ENCODE results near the gene CAMSAP1.
"Not testable (repeated sequence)": the region's sequence is repeated elsewhere in the genome, so short reads cannot be mapped to it uniquely, and the experiment has no call there.

The CAMSAP1 gene

DNA sequence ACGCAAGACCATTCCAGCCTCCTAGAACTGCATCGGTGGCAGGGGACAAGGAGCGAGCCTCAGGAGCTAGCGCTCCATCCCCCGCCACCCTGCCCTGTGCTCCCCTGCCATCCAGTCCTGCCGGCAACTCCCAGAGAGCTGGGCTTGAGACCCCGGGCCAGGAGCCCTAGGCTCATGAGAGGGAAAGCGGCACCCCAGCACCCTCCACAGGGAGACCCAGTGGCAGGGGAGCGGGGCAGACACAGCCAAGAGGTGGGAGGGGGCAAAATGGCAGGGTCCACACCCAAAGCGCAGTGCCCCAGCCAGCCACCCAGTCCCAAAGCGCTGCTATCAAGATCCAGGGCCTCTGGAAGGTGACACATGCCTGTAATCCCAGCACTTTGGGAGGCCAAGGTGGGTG is 41.1 kb upstream of the CAMSAP1 start (continued):
- TF ChIP-seq, protein P1, sequence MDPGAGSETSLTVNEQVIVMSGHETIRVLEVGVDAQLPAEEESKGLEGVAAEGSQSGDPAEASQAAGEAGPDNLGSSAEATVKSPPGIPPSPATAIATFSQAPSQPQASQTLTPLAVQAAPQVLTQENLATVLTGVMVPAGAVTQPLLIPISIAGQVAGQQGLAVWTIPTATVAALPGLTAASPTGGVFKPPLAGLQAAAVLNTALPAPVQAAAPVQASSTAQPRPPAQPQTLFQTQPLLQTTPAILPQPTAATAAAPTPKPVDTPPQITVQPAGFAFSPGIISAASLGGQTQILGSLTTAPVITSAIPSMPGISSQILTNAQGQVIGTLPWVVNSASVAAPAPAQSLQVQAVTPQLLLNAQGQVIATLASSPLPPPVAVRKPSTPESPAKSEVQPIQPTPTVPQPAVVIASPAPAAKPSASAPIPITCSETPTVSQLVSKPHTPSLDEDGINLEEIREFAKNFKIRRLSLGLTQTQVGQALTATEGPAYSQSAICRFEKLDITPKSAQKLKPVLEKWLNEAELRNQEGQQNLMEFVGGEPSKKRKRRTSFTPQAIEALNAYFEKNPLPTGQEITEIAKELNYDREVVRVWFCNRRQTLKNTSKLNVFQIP (CRISPR knock-in tag; IDR thresholded peaks at IDR 0.05; ENCODE audit: borderline replicate concordance, low read depth), result no peak
- TF ChIP-seq ZNF70 (CRISPR knock-in tag; IDR thresholded peaks at IDR 0.05), result no peak

DNA sequence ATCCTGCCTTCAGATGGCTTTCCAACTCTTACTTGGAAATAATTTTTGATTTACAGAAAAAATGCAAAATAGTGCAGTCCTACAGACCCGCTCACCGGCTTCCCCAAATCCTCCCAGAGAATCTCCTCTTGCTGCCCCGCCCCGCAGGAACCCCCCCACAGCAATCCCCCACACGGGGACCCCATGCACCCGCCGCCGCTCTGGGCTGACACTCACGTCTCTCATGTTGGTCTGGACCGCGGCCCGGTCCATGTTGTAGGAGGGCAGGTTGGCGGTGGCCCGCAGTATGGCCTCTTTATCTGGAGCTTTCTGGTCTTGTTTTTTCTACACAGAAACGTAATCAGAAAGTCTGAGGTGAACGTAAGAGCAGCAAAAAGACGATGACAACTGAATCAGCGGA is 40.2 kb upstream of the CAMSAP1 start:
- ATAC-seq, result no peak
- no peak for TF ChIP-seq ZNF565 (CRISPR knock-in tag; conservative IDR thresholded peaks at IDR 0.05; ENCODE audit: low read depth)
- no peak for TF ChIP-seq CSDC2 (CRISPR knock-in tag; IDR thresholded peaks at IDR 0.05)
- TF ChIP-seq ZFP3 (CRISPR knock-in tag; IDR thresholded peaks at IDR 0.05), result no peak
- no peak for TF ChIP-seq ZFP30 (CRISPR knock-in tag; IDR thresholded peaks at IDR 0.05)
- TF ChIP-seq, protein P2, sequence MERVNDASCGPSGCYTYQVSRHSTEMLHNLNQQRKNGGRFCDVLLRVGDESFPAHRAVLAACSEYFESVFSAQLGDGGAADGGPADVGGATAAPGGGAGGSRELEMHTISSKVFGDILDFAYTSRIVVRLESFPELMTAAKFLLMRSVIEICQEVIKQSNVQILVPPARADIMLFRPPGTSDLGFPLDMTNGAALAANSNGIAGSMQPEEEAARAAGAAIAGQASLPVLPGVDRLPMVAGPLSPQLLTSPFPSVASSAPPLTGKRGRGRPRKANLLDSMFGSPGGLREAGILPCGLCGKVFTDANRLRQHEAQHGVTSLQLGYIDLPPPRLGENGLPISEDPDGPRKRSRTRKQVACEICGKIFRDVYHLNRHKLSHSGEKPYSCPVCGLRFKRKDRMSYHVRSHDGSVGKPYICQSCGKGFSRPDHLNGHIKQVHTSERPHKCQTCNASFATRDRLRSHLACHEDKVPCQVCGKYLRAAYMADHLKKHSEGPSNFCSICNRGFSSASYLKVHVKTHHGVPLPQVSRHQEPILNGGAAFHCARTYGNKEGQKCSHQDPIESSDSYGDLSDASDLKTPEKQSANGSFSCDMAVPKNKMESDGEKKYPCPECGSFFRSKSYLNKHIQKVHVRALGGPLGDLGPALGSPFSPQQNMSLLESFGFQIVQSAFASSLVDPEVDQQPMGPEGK (CRISPR knock-in tag; IDR thresholded peaks at IDR 0.05; ENCODE audit: borderline replicate concordance), result no peak
- TF ChIP-seq OSR1 (CRISPR knock-in tag; IDR thresholded peaks at IDR 0.05), result no peak
- TF ChIP-seq, protein P3, sequence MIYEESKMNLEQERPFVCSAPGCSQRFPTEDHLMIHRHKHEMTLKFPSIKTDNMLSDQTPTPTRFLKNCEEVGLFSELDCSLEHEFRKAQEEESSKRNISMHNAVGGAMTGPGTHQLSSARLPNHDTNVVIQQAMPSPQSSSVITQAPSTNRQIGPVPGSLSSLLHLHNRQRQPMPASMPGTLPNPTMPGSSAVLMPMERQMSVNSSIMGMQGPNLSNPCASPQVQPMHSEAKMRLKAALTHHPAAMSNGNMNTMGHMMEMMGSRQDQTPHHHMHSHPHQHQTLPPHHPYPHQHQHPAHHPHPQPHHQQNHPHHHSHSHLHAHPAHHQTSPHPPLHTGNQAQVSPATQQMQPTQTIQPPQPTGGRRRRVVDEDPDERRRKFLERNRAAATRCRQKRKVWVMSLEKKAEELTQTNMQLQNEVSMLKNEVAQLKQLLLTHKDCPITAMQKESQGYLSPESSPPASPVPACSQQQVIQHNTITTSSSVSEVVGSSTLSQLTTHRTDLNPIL (CRISPR knock-in tag; IDR thresholded peaks at IDR 0.05; ENCODE audit: low read depth), result no peak

DNA sequence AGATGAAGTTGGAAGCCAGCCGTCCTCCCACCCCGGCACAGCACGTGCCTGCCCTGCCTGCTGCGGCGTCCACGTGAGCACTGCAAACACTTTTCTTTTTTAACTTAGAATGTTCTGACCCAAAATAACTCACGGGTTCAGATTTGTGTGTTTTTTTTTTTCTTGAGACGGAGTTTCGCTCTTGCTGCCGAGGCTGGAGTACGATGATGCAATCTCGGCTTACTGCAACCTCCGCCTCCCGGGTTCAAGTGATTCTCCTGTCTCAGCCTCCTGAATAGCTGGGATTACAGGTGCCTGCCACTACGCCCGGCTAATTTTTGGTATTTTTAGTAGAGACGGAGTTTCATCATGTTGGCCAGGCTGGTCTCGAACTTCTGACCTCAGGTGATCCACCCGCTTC is 39.8 kb upstream of the CAMSAP1 start:
- not testable (repeated sequence) for ATAC-seq

DNA sequence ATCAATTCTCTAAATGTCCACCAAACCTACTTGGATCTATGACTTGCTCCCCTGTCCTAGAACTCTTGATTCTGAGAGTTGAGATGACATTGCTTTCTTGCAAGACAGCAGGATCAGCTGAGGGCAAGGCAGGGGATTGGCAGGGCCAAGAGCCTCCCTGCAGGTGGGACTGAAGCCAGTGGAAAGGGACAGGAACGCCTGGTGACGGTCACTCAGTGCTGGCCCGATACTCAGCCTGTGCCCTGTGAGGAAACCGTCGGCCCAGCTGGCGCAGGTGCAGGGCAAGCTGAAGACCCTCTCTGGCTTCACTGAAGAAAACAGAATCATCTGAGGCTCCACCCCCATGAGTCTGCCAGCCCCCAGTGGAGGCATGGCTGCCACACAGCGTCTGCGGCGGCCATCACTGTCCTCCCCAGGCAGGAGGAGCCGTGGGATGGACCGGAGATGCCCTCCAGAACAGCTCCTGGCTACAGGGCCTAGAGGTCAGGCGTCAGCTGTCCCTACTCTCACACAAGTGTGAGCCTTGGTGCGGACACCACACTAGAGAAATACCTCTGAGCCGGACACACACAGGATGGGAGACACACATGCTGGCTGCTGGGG is 39.1 kb upstream of the CAMSAP1 start:
- ATAC-seq, result no peak
- TF ChIP-seq ZNF565 (CRISPR knock-in tag; conservative IDR thresholded peaks at IDR 0.05; ENCODE audit: low read depth) (no peak), ESRRG (CRISPR knock-in tag; IDR thresholded peaks at IDR 0.05) (no peak), GLIS3 (CRISPR knock-in tag; IDR thresholded peaks at IDR 0.05) (no peak), BACH2 (CRISPR knock-in tag; IDR thresholded peaks at IDR 0.05; ENCODE audit: borderline replicate concordance) (no peak), ISL1 (CRISPR knock-in tag; IDR thresholded peaks at IDR 0.05) (no peak), ZNF8 (CRISPR knock-in tag; IDR thresholded peaks at IDR 0.05) (no peak), ZFP30 (CRISPR knock-in tag; IDR thresholded peaks at IDR 0.05) (no peak)
- TF ChIP-seq, protein P4, sequence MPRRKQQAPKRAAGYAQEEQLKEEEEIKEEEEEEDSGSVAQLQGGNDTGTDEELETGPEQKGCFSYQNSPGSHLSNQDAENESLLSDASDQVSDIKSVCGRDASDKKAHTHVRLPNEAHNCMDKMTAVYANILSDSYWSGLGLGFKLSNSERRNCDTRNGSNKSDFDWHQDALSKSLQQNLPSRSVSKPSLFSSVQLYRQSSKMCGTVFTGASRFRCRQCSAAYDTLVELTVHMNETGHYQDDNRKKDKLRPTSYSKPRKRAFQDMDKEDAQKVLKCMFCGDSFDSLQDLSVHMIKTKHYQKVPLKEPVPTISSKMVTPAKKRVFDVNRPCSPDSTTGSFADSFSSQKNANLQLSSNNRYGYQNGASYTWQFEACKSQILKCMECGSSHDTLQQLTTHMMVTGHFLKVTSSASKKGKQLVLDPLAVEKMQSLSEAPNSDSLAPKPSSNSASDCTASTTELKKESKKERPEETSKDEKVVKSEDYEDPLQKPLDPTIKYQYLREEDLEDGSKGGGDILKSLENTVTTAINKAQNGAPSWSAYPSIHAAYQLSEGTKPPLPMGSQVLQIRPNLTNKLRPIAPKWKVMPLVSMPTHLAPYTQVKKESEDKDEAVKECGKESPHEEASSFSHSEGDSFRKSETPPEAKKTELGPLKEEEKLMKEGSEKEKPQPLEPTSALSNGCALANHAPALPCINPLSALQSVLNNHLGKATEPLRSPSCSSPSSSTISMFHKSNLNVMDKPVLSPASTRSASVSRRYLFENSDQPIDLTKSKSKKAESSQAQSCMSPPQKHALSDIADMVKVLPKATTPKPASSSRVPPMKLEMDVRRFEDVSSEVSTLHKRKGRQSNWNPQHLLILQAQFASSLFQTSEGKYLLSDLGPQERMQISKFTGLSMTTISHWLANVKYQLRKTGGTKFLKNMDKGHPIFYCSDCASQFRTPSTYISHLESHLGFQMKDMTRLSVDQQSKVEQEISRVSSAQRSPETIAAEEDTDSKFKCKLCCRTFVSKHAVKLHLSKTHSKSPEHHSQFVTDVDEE (CRISPR knock-in tag; IDR thresholded peaks at IDR 0.05), result no peak
- TF ChIP-seq, protein P5, sequence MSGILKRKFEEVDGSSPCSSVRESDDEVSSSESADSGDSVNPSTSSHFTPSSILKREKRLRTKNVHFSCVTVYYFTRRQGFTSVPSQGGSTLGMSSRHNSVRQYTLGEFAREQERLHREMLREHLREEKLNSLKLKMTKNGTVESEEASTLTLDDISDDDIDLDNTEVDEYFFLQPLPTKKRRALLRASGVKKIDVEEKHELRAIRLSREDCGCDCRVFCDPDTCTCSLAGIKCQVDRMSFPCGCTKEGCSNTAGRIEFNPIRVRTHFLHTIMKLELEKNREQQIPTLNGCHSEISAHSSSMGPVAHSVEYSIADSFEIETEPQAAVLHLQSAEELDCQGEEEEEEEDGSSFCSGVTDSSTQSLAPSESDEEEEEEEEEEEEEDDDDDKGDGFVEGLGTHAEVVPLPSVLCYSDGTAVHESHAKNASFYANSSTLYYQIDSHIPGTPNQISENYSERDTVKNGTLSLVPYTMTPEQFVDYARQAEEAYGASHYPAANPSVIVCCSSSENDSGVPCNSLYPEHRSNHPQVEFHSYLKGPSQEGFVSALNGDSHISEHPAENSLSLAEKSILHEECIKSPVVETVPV (CRISPR knock-in tag; IDR thresholded peaks at IDR 0.05), result no peak

DNA sequence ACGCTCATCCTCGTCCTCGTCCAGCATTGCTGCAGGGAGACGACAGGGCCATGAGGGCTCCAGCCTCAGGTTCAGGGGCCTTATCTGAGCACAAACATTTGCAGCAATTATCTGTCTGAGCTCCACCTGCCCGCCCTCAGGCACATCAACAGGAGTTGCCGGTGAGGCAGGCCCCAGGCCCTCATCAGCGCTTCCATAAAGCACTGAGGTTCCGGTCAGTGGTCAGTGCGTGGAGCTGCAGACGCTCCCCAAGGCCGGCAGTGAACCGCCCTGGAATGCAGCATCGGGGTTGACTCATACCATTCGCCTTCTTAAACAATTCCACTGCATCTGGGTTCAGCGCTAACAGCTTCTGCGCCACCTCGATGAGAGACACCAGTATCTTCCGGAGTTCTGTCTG is 38.6 kb upstream of the CAMSAP1 start:
- no peak for ATAC-seq
- no peak for TF ChIP-seq ESRRG (CRISPR knock-in tag; IDR thresholded peaks at IDR 0.05)
- TF ChIP-seq, protein P3 (CRISPR knock-in tag; IDR thresholded peaks at IDR 0.05; ENCODE audit: low read depth), result no peak
- TF ChIP-seq, protein P4 (CRISPR knock-in tag; IDR thresholded peaks at IDR 0.05), result no peak

Measured in SK-N-SH treated with all-trans-retinoic acid at 6 μM for 48 hours (cell line).